SU-DHL-6 (cell line): ENCODE data around the gene ALG9.

Experiments
- CTCF ChIP-seq: fragments of 200-600 bp; sonication (generic); IDR thresholded peaks from one replicate; pipeline ENCODE4 v1.5.1; 2017; ENCODE audit warnings: antibody characterized with exemption, mild to moderate bottlenecking, low read length, moderate library complexity; ENCODE audit not compliant: insufficient read depth, poor library complexity, severe bottlenecking
- EZH2phosphoT487 ChIP-seq: fragments of 200-600 bp; sonication (generic), shearing (Covaris generic); conservative IDR thresholded peaks from 2 replicates; pipeline ENCODE4 v1.6.1; 2018; ENCODE audit warnings: mild to moderate bottlenecking, antibody characterized with exemption, low read length, moderate library complexity, mixed read lengths

DNA sequence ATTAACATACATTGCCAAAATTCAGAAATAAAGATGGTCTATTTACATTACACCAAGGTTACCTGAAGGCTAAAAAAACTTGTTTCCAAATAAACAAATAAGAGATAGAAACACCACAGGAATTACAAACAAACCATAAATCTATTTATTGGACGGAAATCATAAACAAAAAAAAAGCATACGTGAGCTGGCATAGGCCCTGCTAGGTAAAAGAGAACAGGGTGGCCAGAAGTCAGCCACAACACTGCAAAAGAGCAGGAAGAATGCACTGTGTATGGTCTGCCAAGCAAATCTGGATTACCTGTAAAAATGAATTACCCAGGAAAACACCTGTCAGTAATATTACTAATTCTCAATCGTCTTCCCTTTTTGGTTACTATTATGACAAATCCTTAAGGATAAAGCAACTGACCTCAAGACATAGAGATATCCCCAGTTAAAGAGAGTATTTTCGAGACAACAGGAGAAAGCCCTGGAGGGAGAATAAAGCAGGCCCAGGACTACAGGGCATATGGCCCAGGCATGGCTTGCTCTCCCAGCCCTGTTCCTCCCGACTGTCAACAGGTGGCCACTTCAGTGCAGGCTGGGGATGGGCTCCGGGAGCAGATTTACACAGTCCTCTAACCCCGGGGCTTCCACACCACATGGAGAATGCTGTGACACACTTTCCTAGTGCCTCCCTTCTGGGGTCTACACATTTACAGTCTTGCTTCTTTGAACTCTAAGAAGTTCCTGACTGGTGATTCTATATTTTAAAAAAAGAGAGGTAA lies 123.2 kb downstream of the ALG9 start:
- TF ChIP-seq CTCF: no peak
- no peak for TF ChIP-seq EZH2phosphoT487
